ENCODE data around the gene TRIO. TPM values are rescaled to one million over a fixed set of nuclear protein-coding genes. Genes with fewer than 3 reads are reported as not detected.
A peak's percentile ranks its signal among the peaks of the same experiment; 100 is the strongest.
"Not testable (repeated sequence)": the region's sequence is repeated elsewhere in the genome, so short reads cannot be mapped to it uniquely, and the experiment has no call there.

Gene TRIO
- total RNA-seq: 89.8 TPM
- long read RNA-seq, partial matches to known transcripts: 15 of 42 reads
- long read RNA-seq, other reads (novel, unspliced or antisense): 27 of 42 reads

GRCh38 chr5:14142827-14143545 is at the start of gene TRIO:
Gene TRIO (plus strand): TSS chr5:14143342. CDS start chr5:14143726, 384 bp downstream.
- DNase-seq (ENCODE audit: low spot score): peak; percentile 96
- intact Hi-C loops (cut with DNase I): loop anchor here (1.0 to 5.0 kb wide), 3 partner anchors 11 to 44 kb away; no protein-coding TSS in a partner anchor

GRCh38 chr5:14097380-14097779 is 45.8 kb upstream of the TRIO start:
- DNase-seq (ENCODE audit: low spot score); intact Hi-C loops (cut with DNase I): not testable (repeated sequence)

GRCh38 chr5:14097998-14098471 is 45.1 kb upstream of the TRIO start:
- no peak for DNase-seq (ENCODE audit: low spot score)

GRCh38 chr5:14100281-14100680 is 42.9 kb upstream of the TRIO start:
- intact Hi-C loops (cut with DNase I): no loop called here
- DNase-seq (ENCODE audit: low spot score): no peak

More at GRCh38 chr5:14097998-14098471, 45.1 kb upstream of the TRIO start:
- intact Hi-C loops (cut with DNase I): no loop called here

- intact Hi-C loops (cut with DNase I): no loop called here
- DNase-seq (ENCODE audit: low spot score): no peak
Measured at GRCh38 chr5:14101922-14102321, 41.2 kb upstream of the TRIO start.

- intact Hi-C loops (cut with DNase I): no loop called here
- DNase-seq (ENCODE audit: low spot score): no peak
Measured at GRCh38 chr5:14102666-14103065, 40.5 kb upstream of the TRIO start.

GRCh38 chr5:14105718-14106410 is 37.3 kb upstream of the TRIO start:
- no peak for DNase-seq (ENCODE audit: low spot score)
- intact Hi-C loops (cut with DNase I): loop anchor here (5.0 kb wide), 3 partner anchors 36 to 119 kb away; partner anchors contain the start of gene TRIO

GRCh38 chr5:14107536-14107935 is 35.6 kb upstream of the TRIO start:
- no peak for DNase-seq (ENCODE audit: low spot score)
- intact Hi-C loops (cut with DNase I): loop anchor here (5.0 kb wide), 3 partner anchors 35 to 120 kb away; partner anchors contain the start of gene TRIO

GRCh38 chr5:14108170-14108996 is 34.8 kb upstream of the TRIO start:
- intact Hi-C loops (cut with DNase I): loop anchor here (2.0 to 5.0 kb wide), 4 partner anchors 34 to 160 kb away; partner anchors contain the start of gene TRIO
- no peak for DNase-seq (ENCODE audit: low spot score)

GRCh38 chr5:14109041-14109747 is 33.9 kb upstream of the TRIO start:
- no peak for DNase-seq (ENCODE audit: low spot score)
- intact Hi-C loops (cut with DNase I): loop anchor here (2.0 to 5.0 kb wide), 4 partner anchors 33 to 160 kb away; partner anchors contain the start of gene TRIO

- intact Hi-C loops (cut with DNase I): loop anchor here (2.0 to 5.0 kb wide), 4 partner anchors 33 to 159 kb away; partner anchors contain the start of gene TRIO
- no peak for DNase-seq (ENCODE audit: low spot score)
Measured at GRCh38 chr5:14109771-14110170, 33.4 kb upstream of the TRIO start.

GRCh38 chr5:14110196-14110595 is 32.9 kb upstream of the TRIO start:
- no peak for DNase-seq (ENCODE audit: low spot score)
- intact Hi-C loops (cut with DNase I): no loop called here

- intact Hi-C loops (cut with DNase I): no loop called here
- DNase-seq (ENCODE audit: low spot score): no peak
Measured at GRCh38 chr5:14110680-14111079, 32.5 kb upstream of the TRIO start.

- no peak for DNase-seq (ENCODE audit: low spot score)
- intact Hi-C loops (cut with DNase I): no loop called here
Measured at GRCh38 chr5:14112998-14113652, 30.0 kb upstream of the TRIO start.

GRCh38 chr5:14114615-14115251 is 28.4 kb upstream of the TRIO start:
- DNase-seq (ENCODE audit: low spot score): no peak
- intact Hi-C loops (cut with DNase I): no loop called here

GRCh38 chr5:14115323-14115895 is 27.7 kb upstream of the TRIO start:
- intact Hi-C loops (cut with DNase I): no loop called here

GRCh38 chr5:14118551-14119320 is 24.4 kb upstream of the TRIO start:
- intact Hi-C loops (cut with DNase I): no loop called here
- no peak for DNase-seq (ENCODE audit: low spot score)

More at GRCh38 chr5:14115323-14115895, 27.7 kb upstream of the TRIO start:
- no peak for DNase-seq (ENCODE audit: low spot score)

Data from cardiac septum (tissue), 1 donor.